ENCODE data around the gene HMX3. TPM values are rescaled to one million over a fixed set of nuclear protein-coding genes. Genes with fewer than 3 reads are reported as not detected.
A peak's percentile ranks its signal among the peaks of the same experiment; 100 is the strongest.

The HMX3 gene
- polyA plus RNA-seq (ENCODE audit: insufficient read length in 12 of 12): not detected
- long read RNA-seq, donor 1, partial matches to known transcripts: 0 of 1 reads
- long read RNA-seq, donor 1, other reads (novel, unspliced or antisense): 0 of 1 reads
- long read RNA-seq, donor 2: 0 reads
- long read RNA-seq, donor 3: 0 reads
- long read RNA-seq, donor 4: 0 reads
- long read RNA-seq, donor 5: 0 reads
- long read RNA-seq, donor 6: 0 reads
- long read RNA-seq, donor 7: 0 reads
- long read RNA-seq, donor 8: 0 reads
- long read RNA-seq, donor 9: 0 reads
- long read RNA-seq, donor 10: 0 reads
- long read RNA-seq, donor 11: 0 reads

- DNase-seq: no peak
These were observed at the start of gene HMX3 for GRCh38 chr10:123135415-123136141. Gene HMX3, plus strand, starts transcription at chr10:123135970. Its CDS starts 81 bp downstream, at chr10:123136051.

DNA sequence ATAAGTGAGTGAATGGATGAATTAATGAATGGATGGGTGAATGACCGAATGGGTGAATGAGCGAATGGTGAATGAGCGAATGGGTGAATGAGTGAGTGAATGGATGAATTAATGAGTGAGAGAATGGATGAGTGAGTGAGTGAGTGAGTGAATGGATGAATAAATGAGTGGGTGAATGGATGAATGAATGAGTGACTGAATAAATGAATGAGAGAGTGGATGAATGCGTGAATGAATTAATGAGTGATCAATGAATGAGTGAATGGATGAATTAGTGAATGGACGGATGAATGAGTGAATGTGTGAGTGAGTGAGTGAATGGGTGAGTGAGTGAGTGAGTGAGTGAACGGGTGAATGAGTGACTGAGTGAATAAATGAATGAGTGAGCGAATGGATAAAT, 49.5 kb upstream of the HMX3 start:
- DNase-seq: no peak

DNA sequence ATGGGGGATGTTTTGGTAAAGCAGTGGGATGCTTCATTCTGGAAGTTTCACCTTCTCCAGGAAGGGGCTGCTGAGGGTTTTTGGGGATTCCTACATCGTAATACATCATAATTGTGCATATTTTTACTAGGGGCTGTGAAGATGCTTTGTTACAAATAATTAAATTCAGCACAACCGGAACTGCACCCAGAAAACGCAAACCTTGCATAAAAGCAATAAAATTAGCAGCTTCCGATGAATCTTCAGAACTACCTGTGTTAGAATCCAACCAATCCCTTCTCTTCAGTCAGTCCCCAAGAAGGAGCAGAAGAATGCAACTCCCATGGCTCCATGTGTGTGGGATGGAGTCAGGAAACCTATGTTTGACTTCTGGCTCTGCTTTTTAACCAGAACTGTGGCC, 48.4 kb upstream of the HMX3 start:
- no peak for DNase-seq

GRCh38 chr10:123087786-123088185, 48.0 kb upstream of the HMX3 start:
- DNase-seq: no peak

DNA sequence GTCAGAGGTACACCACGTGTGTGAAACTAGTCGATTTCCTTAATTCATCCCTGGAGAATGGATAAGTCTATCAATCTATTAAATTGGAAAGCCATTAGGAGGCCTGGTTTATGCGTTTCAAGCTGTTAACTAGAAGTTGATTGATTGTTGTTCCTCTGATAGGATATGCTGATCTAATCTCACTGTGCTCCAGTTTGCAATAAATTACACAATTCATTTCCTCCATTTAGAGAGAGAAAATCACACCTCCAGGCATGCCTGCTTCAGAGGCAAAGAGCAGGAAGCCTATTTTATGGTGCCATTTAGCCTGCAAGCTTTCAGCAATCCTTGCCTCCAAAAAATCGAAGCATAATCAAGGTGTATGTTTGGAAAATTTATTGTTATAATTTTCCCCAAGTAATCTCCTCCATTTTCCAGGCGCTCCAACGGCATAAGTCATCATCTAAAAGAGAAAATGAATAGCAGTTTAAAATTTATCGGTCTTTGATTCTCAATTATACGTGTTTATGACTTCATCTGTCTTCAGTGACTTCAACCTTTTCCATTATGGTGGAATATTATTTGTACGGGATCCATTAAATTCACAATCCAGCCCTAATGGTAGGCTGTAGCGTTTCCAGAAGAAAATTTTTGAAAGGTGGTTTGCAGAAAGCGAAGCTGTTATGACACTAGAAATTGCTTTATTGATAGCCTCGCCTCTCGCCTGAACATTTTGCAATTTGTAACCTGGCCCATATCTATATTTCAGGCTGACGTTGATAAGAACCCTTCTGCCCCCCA, 42.9 kb upstream of the HMX3 start:
- DNase-seq: no peak

DNA sequence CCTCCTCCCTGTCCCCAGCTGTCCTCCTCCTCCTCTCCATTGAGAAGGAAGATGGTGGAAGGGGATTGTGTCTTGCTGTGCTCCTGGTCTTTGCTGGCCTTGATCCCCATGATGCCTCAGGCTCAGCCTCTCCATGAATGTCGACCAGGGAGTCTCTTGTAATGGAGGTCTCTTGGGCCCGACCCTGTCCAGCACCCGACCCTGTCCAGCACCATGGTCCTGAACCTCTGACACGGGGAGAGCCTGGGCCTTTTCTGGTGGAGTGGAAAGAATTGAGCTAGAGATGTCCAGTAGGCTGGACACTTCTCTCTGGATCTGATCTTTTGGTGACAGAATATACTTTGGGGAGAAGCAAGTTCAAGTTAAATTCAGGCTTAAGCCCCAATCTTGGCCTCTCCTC, 42.3 kb upstream of the HMX3 start:
- DNase-seq: no peak

DNA sequence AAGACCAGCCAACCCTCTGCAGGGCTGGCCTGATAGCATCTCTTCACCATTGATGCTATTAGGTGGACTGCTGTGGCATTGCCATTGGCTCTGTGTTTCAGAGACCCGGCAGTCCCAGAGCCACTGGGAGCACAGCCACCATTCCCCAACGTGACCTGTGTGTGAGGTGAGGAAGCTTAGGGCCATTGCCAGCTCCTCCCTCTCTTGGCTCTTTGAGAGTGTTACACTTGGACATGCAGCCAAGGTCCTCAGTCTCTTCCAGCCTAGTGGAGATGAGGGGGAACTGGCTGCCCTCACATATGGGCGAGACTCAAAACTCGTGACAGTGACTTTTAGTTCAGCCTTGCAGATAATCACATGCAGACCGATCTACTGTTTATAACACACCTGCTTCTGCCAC, 39.3 kb upstream of the HMX3 start:
- no peak for DNase-seq

DNA sequence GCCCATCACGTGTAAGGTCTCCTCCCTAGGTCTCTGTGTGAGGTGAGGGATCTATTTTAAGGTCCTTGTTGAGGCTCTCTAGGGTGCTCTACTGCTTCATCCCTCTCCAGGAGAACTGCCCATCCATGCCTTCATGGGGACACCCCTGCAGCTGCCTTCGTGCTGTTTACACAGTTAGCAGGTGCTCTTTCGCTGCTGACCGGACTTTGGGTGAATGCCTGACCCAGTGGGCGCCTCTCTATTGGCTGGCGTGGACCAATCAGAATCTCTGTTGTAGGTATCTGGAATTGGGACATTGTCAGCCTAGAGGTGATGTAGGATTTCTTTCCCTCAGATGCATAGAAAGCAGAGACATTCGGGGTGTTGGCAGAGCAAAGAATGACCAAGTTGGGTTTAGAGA, 38.7 kb upstream of the HMX3 start:
- no peak for DNase-seq

DNA sequence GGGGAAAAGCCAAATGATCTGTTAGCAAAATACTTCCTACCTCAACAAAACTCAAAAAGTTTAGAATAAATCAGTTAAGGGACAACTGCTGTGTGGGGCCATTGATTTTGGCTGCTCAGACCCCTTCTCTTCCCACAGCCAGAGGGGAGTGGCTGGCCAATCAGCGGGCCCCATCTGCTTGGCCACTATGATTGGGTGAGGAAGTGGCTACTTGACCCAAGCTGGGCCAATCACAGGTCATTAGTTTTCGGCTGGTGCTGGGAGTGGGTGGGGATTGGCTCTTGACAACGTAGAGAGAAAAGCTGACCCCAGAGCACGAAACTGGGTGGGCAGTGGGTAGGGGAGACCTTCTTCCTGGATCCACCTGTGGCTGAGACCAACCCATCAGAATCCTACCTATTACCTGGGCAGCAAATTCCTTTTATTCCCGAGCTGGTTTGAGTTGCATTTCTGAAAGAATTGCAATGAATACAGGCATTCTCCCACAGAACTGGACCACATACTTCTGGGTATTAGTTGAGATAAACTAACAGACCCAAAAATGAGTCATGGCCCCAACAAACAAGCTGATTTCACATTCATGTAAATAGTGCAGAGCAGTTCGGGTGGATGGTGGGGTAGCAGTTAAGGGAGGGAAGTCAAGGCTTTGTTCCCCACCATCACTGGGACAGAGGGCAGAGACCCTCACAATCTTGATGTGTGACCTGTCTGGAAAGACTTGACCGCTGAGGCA, 35.6 kb upstream of the HMX3 start:
- DNase-seq: no peak

- no peak for DNase-seq
These were observed 33.9 kb upstream of the HMX3 start for GRCh38 chr10:123101872-123102271.

DNA sequence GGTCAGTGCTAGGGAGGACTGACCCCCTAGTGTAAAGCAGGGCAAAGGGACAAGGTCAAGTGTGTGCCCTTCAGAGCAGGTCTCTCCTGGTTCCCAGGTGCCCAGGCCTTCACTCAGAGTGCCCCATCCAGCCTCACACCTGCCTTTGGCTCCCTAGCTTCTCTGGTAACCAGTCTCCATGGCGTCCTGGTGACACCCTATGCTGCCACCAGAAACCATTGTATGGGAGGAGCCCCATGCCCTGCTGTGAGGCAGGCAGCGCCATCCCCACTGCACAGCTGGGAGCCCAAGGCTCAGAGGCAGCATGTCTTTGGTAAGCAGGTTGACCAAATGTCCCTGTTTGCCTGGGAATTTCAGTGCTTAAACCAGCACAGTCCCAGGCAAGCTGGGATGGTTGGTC, 33.1 kb upstream of the HMX3 start:
- DNase-seq: no peak

DNA sequence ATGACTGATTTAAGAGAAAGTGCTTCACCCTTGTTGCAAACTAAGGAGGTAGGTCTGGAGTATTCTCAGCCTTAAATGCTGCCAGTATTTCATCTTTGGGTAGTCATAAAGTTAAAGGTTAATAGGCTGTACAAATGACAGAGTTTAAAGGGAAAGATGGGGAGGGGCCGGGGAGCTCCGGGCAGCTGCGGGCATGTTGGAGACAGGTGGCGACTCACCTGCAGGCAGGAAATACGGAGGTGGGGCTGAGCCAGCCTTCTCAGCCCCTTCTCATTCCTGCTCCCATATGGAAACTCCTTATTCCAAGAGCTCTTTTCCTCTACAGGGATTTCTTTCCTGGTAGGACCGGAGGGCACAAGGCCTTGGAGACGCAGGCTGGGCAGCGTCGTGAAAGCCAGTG, 31.8 kb upstream of the HMX3 start:
- DNase-seq: no peak

- DNase-seq: no peak
These were observed 26.3 kb upstream of the HMX3 start for GRCh38 chr10:123109466-123109865.

DNA sequence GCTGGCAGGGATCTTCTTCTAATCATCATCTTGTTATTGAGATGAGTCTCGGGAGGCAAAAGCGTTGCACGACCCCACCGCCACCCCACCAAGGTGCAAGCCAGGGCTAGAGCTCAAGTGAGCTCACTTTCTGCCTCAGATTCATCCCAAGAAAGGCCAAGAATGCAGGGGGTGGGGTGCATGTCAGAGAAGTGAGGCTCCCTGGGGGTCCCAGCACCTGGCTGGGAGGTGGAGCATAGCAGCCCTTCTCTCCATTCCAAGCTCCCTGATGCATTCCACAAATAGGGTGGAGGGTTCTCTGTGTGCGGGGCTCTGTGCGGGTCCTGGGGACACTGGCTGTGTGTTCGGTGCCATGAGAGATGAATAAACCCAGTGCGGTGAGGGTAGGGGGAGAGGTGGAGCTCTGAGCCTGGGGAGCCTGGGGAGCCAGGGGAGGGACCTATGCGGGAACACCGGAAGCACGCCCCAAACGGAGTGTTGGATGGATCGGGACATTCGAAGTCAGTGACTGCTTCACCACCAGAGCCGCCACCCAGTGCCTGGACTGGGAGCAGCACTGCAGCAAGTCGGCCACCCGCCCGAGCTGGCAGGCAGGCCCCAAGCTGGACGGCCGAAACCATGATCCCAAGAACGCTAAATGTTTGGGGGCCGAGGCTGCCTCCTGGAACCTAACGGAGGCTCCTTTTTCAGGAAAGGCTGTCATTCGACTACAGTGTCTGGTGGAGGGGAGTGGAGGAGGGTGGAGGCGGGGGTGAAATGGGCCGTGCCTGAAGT, 17.9 kb upstream of the HMX3 start:
- DNase-seq: no peak

- no peak for DNase-seq
These were observed 16.7 kb upstream of the HMX3 start for GRCh38 chr10:123119081-123119480.

- no peak for DNase-seq
These were observed 9.5 kb upstream of the HMX3 start for GRCh38 chr10:123126246-123126645.

DNA sequence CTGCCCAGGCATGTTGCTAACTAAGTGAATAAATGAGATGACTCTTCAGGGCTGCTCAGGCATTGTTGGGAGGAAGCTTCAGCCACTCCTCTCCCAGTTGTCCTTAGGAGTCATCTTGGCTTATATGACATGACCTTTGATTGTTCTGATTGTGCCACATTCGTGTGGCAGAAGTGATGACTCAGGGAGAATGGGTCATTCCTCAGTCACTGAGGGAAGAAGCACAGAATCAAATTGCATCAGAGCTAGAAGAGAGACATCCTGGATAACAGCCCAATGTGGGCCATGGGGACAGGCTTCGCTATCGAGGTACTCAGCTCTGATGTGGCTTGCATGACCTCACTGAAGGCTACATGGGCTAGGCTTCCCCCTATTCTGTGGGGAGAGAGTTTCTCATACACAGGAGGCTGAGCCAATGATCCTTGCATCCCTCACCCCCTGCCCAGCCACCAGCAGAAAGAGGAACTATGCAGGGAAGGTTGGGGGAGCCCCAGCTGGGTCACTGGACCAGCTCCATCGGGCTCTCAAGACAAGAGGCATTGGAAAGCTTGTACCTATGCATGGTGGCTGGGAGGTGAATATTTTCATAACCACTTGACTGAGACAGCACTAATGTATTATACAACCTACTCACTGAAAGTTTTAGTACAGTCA, 6.0 kb upstream of the HMX3 start:
- no peak for DNase-seq

DNA sequence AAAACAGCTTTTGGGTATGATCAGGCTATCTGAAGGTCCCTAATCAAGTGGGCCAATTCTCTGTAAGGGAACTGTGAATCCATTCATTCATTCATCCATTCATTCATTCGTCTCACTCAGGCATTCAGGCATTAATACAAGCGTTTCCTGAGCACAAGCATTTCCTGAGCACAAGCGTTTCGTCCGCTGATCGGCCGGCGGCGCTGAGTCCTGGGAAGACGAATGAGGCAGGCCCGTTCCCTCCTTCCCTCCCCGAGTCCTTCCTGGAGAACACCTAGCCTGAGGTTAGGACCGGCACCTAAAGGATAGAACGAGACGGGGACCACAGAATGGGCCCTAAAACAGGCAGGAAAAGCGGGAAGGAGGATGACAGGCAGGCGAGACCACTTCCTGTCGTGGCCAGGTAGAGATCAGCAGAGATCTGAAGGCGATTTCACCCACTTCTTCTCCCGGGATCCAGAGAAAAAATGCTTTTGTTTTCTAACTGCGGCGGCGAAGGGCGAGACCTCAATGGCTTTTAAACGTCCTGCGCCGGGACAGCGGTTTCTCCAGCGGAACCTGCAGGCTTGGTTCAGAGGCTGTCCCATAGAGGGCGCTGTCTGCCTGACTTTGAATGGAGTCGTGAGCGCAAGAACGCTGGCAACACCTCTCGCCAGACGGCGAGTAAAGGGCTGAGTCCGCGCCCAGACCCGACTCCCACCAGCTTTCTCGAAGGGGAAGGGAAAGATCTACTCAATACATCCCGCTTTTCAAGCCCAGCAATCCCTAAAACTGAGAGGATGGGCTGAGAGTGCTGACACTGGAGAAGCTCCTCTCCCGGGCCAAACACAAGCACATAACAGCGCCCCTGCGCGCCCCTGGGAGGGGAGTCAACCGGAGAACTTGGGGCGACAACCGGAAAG, 2.9 kb upstream of the HMX3 start:
- peak; percentile 91 for DNase-seq

- no peak for DNase-seq
These were observed 2.0 kb upstream of the HMX3 start for GRCh38 chr10:123133541-123134342.

All from muscle of arm (tissue), 14 donors.